Measurements from ENCODE around the gene MBD6.
"Not testable (repeated sequence)": the region's sequence is repeated elsewhere in the genome, so short reads cannot be mapped to it uniquely, and the experiment has no call there.

Gene MBD6

GRCh38 chr12:57515408-57515933 lies 7.2 kb upstream of the MBD6 start:
- no peak for DNase-seq

GRCh38 chr12:57515934-57516541 lies 6.6 kb upstream of the MBD6 start:
- DNase-seq: no peak

GRCh38 chr12:57516617-57517153 lies 5.9 kb upstream of the MBD6 start:
- DNase-seq: no peak

- DNase-seq: no peak
Observed at GRCh38 chr12:57517187-57517586, 5.4 kb upstream of the MBD6 start.

GRCh38 chr12:57517718-57518117 lies 4.9 kb upstream of the MBD6 start:
- DNase-seq: not testable (repeated sequence)

- no peak for DNase-seq
Observed at GRCh38 chr12:57518176-57518919, 4.3 kb upstream of the MBD6 start.

- no peak for DNase-seq
Observed at GRCh38 chr12:57518920-57519795, 3.5 kb upstream of the MBD6 start.

GRCh38 chr12:57519796-57520052 lies 2.9 kb upstream of the MBD6 start:
- no peak for DNase-seq

- DNase-seq: peak; percentile 91
Observed at GRCh38 chr12:57520053-57520818, 2.4 kb upstream of the MBD6 start, which contains the start of gene DDIT3. TSS of gene DDIT3 (minus strand) at chr12:57520514. CDS start at chr12:57517406, 3,108 bp downstream.

- no peak for DNase-seq
Observed at GRCh38 chr12:57521525-57522010, 1.1 kb upstream of the MBD6 start.

- DNase-seq: peak; percentile 21
Observed at GRCh38 chr12:57522887-57523705, 472 bp downstream of the MBD6 start.

- no peak for DNase-seq
Observed at GRCh38 chr12:57523706-57524614, 1.3 kb downstream of the MBD6 start.

- DNase-seq: no peak
Observed at GRCh38 chr12:57524814-57525614, 2.4 kb downstream of the MBD6 start.

GRCh38 chr12:57525615-57526383 lies 3.2 kb downstream of the MBD6 start:
- no peak for DNase-seq

- DNase-seq: no peak
Observed at GRCh38 chr12:57526477-57527126, 4.0 kb downstream of the MBD6 start.

- no peak for DNase-seq
Observed at GRCh38 chr12:57527184-57527583, 4.6 kb downstream of the MBD6 start.

- no peak for DNase-seq
Observed at GRCh38 chr12:57528176-57528575, 5.6 kb downstream of the MBD6 start.

Measured in NCI-H2227 treated with DMSO at 0.1 percent for 48 hours (cell line).